Inflammatory macrophage (primary cell): ENCODE measurements around the gene MBD6.
A peak's percentile ranks its signal among the peaks of the same experiment; 100 is the strongest.

Experiments
- DNase-seq, 2 donors: peaks; one replicate each; pipeline ENCODE4 v3.0.0-alpha.2; 2020 to 2022

Gene MBD6

GRCh38 chr12:57528831-57529555 lies 6.4 kb downstream of the MBD6 start:
- DNase-seq = no peak

- no peak for DNase-seq
Observed at GRCh38 chr12:57529831-57530230, 7.2 kb downstream of the MBD6 start.

GRCh38 chr12:57530396-57531142 lies 7.9 kb downstream of the MBD6 start:
- no peak for DNase-seq

GRCh38 chr12:57531836-57532235 lies 9.2 kb downstream of the MBD6 start:
- DNase-seq = no peak

- DNase-seq = no peak
Observed at GRCh38 chr12:57533108-57533507, 10.5 kb downstream of the MBD6 start.

- no peak for DNase-seq
Observed at GRCh38 chr12:57534250-57534649, 11.6 kb downstream of the MBD6 start.

- no peak for DNase-seq
Observed at GRCh38 chr12:57534991-57535543, 12.4 kb downstream of the MBD6 start.

- DNase-seq = no peak
Observed at GRCh38 chr12:57535764-57536596, 13.4 kb downstream of the MBD6 start.

- no peak for DNase-seq
Observed at GRCh38 chr12:57536597-57536942, 13.9 kb downstream of the MBD6 start.

GRCh38 chr12:57539134-57539768 lies 16.6 kb downstream of the MBD6 start:
- no peak for DNase-seq

- no peak for DNase-seq
Observed at GRCh38 chr12:57541001-57541400, 18.4 kb downstream of the MBD6 start.

- no peak for DNase-seq
Observed at GRCh38 chr12:57541717-57542116, 19.1 kb downstream of the MBD6 start.

- peak in 1 of 2 donors; percentile 17 for DNase-seq
Observed at GRCh38 chr12:57543581-57543980, 21.0 kb downstream of the MBD6 start.

GRCh38 chr12:57545809-57546437 lies 23.3 kb downstream of the MBD6 start:
- no peak for DNase-seq

GRCh38 chr12:57546438-57547287 lies 24.0 kb downstream of the MBD6 start, which contains the start of gene DCTN2:
TSS of gene DCTN2 (minus strand) at chr12:57547192. CDS start at chr12:57547063, 129 bp downstream.
- peak; percentile 98 for DNase-seq

GRCh38 chr12:57547288-57548012 lies 24.8 kb downstream of the MBD6 start:
- no peak for DNase-seq

GRCh38 chr12:57548013-57548315 lies 25.3 kb downstream of the MBD6 start:
- no peak for DNase-seq

GRCh38 chr12:57548488-57548887 lies 25.9 kb downstream of the MBD6 start:
- no peak for DNase-seq

- DNase-seq = no peak
Observed at GRCh38 chr12:57549203-57549908, 26.7 kb downstream of the MBD6 start.
